ENCODE measurements around the gene FNBP1L.
A peak's percentile ranks its signal among the peaks of the same experiment; 100 is the strongest.

- TF ChIP-seq GFI1B (tag by site-specific recombination; IDR thresholded peaks at IDR 0.05) (no peak), ZNF140 (tag by site-specific recombination; IDR thresholded peaks at IDR 0.05) (no peak), YY1 (tag by site-specific recombination; IDR thresholded peaks at IDR 0.05) (no peak), PRDM10 (tag by site-specific recombination; IDR thresholded peaks at IDR 0.05) (0 out of 2 replicates have a peak, but pooled peaks have one; percentile 14), ZNF114 (tag by site-specific recombination; IDR thresholded peaks at IDR 0.05) (no peak)
These were observed 144.0 kb downstream of the FNBP1L start for GRCh38 chr1:93591676-93592550.
